ENCODE measurements around the gene PGK1.

DNA sequence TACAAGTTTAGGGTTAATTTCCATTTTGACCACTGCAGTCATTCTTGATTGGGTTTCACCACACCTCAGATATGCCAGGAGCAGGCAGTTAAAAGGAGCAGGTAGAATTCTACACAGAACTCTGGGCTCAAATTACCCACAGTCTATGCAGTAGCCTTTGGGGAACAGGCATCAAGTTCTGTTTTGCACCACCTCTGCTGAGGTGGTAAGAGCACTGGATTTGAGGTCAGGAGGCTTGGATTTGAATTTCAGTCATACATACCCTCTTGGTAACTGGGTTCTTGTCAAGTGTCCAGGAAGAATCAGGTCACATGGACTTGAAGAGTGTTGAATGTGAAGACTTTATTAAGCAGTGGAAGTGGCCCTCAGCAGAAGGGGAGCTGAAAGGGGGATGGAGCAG, 40.4 kb upstream of the PGK1 start:
- TF ChIP-seq POLR2A (IDR thresholded peaks at IDR 0.05), result no peak
- no peak for TF ChIP-seq CTCF (IDR thresholded peaks at IDR 0.05)
- TF ChIP-seq POLR2AphosphoS5 (IDR thresholded peaks at IDR 0.05), result no peak

Data from breast epithelium (tissue), 3 donors.